Measurements from ENCODE around the gene ATP6V1C2.
"Not testable (repeated sequence)": the region's sequence is repeated elsewhere in the genome, so short reads cannot be mapped to it uniquely, and the experiment has no call there.

ATP6V1C2 gene

GRCh38 chr2:10788855-10789254, 67.4 kb downstream of the ATP6V1C2 start:
- no peak for DNase-seq

- peak in 1 of 2 donors; percentile 62 for DNase-seq
Measured at GRCh38 chr2:10790228-10790973, 69.0 kb downstream of the ATP6V1C2 start.

- peak in 1 of 2 donors; percentile 52 for DNase-seq
Measured at GRCh38 chr2:10792001-10792634, 70.7 kb downstream of the ATP6V1C2 start.

GRCh38 chr2:10792660-10793400, 71.4 kb downstream of the ATP6V1C2 start:
- DNase-seq, result no peak

GRCh38 chr2:10793816-10794215, 72.4 kb downstream of the ATP6V1C2 start:
- no peak for DNase-seq

GRCh38 chr2:10794876-10795275, 73.4 kb downstream of the ATP6V1C2 start:
- DNase-seq, result no peak

GRCh38 chr2:10795508-10796046, 74.1 kb downstream of the ATP6V1C2 start:
- no peak for DNase-seq

GRCh38 chr2:10796703-10797102, 75.3 kb downstream of the ATP6V1C2 start:
- DNase-seq, result no peak

GRCh38 chr2:10798783-10799182, 77.4 kb downstream of the ATP6V1C2 start:
- DNase-seq, result no peak

GRCh38 chr2:10800163-10800562, 78.7 kb downstream of the ATP6V1C2 start:
- no peak for DNase-seq

GRCh38 chr2:10802657-10803056, 81.2 kb downstream of the ATP6V1C2 start:
- no peak for DNase-seq

GRCh38 chr2:10805990-10806389, 84.6 kb downstream of the ATP6V1C2 start:
- DNase-seq, result not testable (repeated sequence)

GRCh38 chr2:10806543-10806942, 85.1 kb downstream of the ATP6V1C2 start:
- no peak for DNase-seq

GRCh38 chr2:10810202-10811161, 89.1 kb downstream of the ATP6V1C2 start:
- peak in 1 of 2 donors; percentile 59 for DNase-seq

- no peak for DNase-seq
Measured at GRCh38 chr2:10811517-10811916, 90.1 kb downstream of the ATP6V1C2 start.

- DNase-seq, result peak; percentile 95 to 96
Measured at GRCh38 chr2:10812362-10813162, 91.1 kb downstream of the ATP6V1C2 start, which contains the start of gene PDIA6. Gene PDIA6, minus strand, starts transcription at chr2:10812785. Its CDS starts 89 bp downstream, at chr2:10812696.

GRCh38 chr2:10813163-10814138, 92.0 kb downstream of the ATP6V1C2 start:
- not testable (repeated sequence) for DNase-seq

- DNase-seq, result no peak
Measured at GRCh38 chr2:10814142-10814541, 92.7 kb downstream of the ATP6V1C2 start.

GRCh38 chr2:10814571-10815331, 93.3 kb downstream of the ATP6V1C2 start:
- no peak for DNase-seq
